ENCODE results near the gene NXNL1.
A peak's percentile ranks its signal among the peaks of the same experiment; 100 is the strongest.
"Not testable (repeated sequence)": the region's sequence is repeated elsewhere in the genome, so short reads cannot be mapped to it uniquely, and the experiment has no call there.

NXNL1 gene

GRCh38 chr19:17460372-17461230 lies at the start of gene NXNL1:
TSS of gene NXNL1 (minus strand) at chr19:17460926. CDS start at chr19:17460869, 57 bp downstream.
- no peak for DNase-seq

- not testable (repeated sequence) for DNase-seq
These were observed 47.8 kb upstream of the NXNL1 start for GRCh38 chr19:17508558-17508933.

- no peak for DNase-seq
These were observed 46.0 kb upstream of the NXNL1 start for GRCh38 chr19:17506745-17507144.

- no peak for DNase-seq
These were observed 44.5 kb upstream of the NXNL1 start for GRCh38 chr19:17505223-17505622.

- DNase-seq = no peak
These were observed 43.7 kb upstream of the NXNL1 start for GRCh38 chr19:17504456-17504855.

GRCh38 chr19:17504030-17504429 lies 43.3 kb upstream of the NXNL1 start:
- no peak for DNase-seq

GRCh38 chr19:17503240-17503639 lies 42.5 kb upstream of the NXNL1 start:
- DNase-seq = no peak

- DNase-seq = no peak
These were observed 39.9 kb upstream of the NXNL1 start for GRCh38 chr19:17500447-17501198.

GRCh38 chr19:17499648-17500446 lies 39.1 kb upstream of the NXNL1 start:
- DNase-seq = no peak

GRCh38 chr19:17499025-17499424 lies 38.3 kb upstream of the NXNL1 start:
- not testable (repeated sequence) for DNase-seq

GRCh38 chr19:17497149-17497798 lies 36.5 kb upstream of the NXNL1 start:
- DNase-seq = no peak

GRCh38 chr19:17496337-17496997 lies 35.7 kb upstream of the NXNL1 start:
- DNase-seq = peak; percentile 86

- DNase-seq = no peak
These were observed 35.0 kb upstream of the NXNL1 start for GRCh38 chr19:17495639-17496296.

- no peak for DNase-seq
These were observed 30.6 kb upstream of the NXNL1 start for GRCh38 chr19:17491287-17491686.

- DNase-seq = no peak
These were observed 29.7 kb upstream of the NXNL1 start for GRCh38 chr19:17490411-17490810.

- no peak for DNase-seq
These were observed 28.8 kb upstream of the NXNL1 start for GRCh38 chr19:17489392-17490030.

- DNase-seq = peak; percentile 75
These were observed 28.1 kb upstream of the NXNL1 start for GRCh38 chr19:17488593-17489391.

- no peak for DNase-seq
These were observed 26.8 kb upstream of the NXNL1 start for GRCh38 chr19:17487284-17488121.

- DNase-seq = no peak
These were observed 26.0 kb upstream of the NXNL1 start for GRCh38 chr19:17486545-17487240.
